Putamen (tissue), 1 donor: Measurements from ENCODE around the gene DNAJB1.

ENCODE experiments used
- DNase-seq: peaks from one replicate; pipeline ENCODE4 v3.0.0-alpha.2; 2016; ENCODE audit warnings: low spot score

DNAJB1 gene

DNA sequence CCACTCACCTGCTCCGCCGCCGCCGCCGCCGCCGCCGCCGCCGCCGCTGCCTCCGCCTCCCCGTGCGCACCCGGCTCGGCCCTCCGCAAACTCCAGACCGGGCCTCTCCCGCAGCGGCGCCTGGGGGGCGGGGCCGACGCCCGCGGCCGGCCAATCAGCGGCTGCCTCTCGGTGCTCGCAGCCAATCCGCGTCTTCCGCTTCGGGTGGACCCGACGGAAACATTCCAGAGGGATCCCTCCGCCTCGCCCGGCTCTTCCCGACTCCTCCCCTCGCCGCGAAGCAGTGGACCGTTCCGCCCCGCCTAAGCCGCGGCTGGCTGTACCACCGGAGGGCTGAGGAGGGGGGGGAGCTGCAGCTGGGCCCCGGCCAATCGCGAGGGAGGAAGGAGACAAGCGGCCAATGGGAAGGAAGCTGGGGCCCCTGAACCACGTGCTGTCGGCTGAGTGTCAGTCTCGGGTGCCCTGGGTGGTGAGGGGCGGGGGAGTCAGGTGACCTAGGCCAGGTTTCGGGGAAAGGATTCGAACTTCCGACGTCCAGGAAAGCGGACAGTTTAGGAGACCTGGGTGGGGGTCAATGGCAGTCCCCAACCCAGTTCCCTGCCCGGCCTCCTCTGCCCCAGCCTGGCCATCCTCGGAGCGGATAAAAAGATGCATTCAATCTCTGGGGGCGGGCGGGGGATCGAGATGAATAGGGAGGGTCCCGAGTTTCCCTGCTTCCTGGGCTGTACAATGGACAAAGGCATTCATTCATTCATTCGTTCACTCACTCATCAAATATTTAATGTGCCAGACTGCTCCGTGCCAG lies 22.0 kb downstream of the DNAJB1 start, which contains the start of gene GIPC1:
Gene GIPC1 (minus strand): TSS at position 99 of the 805 bp plus-strand sequence. CDS start 13,151 bp downstream, outside the sequence.
- peak; percentile 99 for DNase-seq

GRCh38 chr19:14495672-14496028 lies 22.5 kb downstream of the DNAJB1 start:
- DNase-seq: no peak

DNA sequence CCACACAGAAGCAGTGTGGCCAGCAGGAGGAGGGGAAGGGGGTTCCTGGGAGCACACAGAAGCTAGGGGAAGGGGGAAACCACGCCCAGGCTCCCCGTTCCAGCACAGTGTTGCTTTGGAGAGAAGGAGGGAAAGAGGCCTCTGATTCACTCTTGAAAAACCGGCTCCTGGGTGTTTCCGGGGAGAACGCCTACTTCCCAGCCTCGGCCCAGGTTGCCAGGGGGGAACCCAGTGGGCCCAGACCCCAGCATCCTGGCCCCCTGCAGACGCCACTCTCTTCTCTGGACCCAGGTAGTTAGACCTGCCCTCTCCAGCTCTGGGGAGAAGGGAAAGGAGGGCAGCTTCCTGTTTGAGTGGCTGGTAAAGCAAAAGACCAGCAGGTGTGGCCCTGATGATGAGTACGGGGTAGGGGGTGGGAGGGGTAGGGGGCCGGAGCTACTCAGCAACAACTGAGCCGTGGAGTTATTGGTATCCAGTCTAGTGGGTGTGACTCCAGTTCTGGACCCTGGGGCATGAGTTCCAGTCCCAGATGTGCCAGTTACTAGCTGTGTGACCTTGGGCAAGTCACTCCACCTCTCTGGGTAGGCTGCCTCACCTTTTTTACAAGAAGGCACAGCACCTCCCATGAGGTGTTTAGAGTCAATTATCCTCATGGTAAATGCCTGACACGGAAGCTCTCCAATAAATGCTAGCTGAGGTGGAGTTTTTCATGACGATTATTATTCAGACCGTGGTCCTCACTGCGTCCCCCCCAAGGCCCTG lies 23.1 kb downstream of the DNAJB1 start:
- DNase-seq: no peak

DNA sequence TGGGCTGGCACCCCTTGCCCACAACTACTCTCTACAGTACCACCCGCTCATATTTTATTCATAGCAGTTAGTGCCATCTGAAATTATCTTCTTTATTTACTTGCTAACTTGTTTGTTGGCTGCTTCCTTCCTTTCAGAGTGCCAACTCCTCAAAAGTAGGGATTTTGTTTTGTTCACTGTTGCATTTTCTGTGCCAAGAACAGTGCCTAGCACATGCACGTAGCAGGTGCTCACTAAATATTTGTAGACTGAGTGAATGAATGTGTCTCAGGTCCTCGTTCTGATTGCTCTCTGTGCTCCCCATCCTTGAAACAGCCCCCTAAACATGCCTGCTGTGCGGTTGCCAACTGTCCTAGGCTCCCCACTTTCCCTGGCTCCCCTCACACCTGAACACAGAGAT lies 23.8 kb downstream of the DNAJB1 start:
- no peak for DNase-seq

GRCh38 chr19:14492756-14493337 lies 25.4 kb downstream of the DNAJB1 start:
- DNase-seq: no peak

GRCh38 chr19:14487370-14488125 lies 30.6 kb downstream of the DNAJB1 start:
- DNase-seq: no peak

GRCh38 chr19:14482172-14482941 lies 35.8 kb downstream of the DNAJB1 start:
- DNase-seq: no peak

- DNase-seq: no peak
Observed at GRCh38 chr19:14480700-14481079, 37.5 kb downstream of the DNAJB1 start.

DNA sequence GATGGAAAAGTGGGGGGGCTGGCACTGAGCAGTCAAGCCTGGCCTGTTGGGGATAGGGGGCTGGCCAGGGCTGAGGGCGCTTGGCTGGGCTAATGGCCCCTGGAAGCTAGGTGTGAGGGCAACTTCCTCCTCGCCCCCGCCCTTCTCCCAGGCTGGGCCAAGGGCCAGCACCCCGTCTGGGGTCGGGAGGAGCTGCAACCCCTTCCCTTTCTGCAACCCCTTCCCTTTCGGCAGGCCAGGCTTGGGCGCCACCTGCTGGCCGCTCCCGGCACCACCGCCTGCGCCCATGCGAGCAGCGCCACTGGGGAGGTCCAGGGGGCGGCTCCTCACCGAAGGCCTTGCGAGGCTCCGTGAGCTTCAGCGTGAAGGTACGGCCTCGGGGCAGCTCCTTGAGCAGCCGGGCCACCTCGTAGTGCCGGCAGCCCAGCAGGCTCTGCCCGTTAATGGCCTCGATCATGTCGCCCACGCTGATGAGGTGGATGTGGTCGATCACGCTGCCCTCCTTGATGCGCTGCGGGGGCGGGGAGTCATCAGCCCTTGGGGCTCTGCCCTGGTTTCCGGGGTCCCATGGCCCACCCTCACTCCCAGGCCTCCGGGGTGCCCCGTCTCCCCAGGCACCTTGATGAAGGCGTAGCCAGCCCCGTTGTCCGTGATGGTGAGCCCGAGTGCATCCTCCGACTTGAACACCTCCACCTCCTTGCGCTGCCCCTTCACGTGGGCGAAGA lies 38.1 kb downstream of the DNAJB1 start:
- no peak for DNase-seq

DNA sequence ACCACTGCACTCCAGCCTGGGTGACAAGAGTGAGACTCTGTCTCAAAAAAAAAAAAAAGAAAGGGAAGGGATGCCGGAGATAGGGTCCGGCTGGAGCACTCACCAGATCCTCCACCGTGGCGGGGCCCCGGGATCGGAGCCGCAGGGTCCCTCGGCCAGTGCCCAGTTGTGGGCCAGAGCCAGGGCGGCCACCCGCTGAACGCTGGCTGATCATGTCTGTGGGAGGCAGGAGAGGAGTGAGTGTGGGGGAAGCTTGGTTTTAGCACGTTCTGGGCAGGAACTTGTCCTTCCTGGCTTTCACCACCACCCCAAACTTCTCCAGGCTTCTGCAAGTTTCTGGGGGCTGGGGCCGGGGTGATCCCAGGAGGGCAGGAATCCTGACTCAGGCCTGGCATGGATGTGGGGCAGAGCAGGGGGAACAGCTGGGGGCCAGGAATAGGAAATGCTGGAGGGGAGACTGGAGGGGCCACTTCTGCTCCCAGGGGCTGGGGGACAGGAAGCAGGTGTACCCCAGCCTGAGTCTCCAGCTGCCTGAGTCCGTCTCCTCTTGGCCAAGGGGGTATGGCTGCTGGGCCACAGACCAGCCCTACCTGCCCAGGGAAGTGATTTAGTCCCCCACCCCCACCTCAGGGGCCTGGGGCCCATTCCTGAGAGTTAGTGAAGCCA lies 38.8 kb downstream of the DNAJB1 start:
- no peak for DNase-seq

- DNase-seq: no peak
Observed at GRCh38 chr19:14478113-14478545, 40.1 kb downstream of the DNAJB1 start.

- no peak for DNase-seq
Observed at GRCh38 chr19:14477418-14478112, 40.6 kb downstream of the DNAJB1 start.

GRCh38 chr19:14476673-14477401 lies 41.4 kb downstream of the DNAJB1 start:
- DNase-seq: no peak

- DNase-seq: no peak
Observed at GRCh38 chr19:14476327-14476672, 41.9 kb downstream of the DNAJB1 start.

GRCh38 chr19:14475251-14476073 lies 42.7 kb downstream of the DNAJB1 start, which contains the start of gene PTGER1:
Gene PTGER1 (minus strand): TSS chr19:14475354. CDS start chr19:14474320, 1,034 bp downstream.
- DNase-seq: no peak

- no peak for DNase-seq
Observed at GRCh38 chr19:14474827-14475226, 43.4 kb downstream of the DNAJB1 start.

DNA sequence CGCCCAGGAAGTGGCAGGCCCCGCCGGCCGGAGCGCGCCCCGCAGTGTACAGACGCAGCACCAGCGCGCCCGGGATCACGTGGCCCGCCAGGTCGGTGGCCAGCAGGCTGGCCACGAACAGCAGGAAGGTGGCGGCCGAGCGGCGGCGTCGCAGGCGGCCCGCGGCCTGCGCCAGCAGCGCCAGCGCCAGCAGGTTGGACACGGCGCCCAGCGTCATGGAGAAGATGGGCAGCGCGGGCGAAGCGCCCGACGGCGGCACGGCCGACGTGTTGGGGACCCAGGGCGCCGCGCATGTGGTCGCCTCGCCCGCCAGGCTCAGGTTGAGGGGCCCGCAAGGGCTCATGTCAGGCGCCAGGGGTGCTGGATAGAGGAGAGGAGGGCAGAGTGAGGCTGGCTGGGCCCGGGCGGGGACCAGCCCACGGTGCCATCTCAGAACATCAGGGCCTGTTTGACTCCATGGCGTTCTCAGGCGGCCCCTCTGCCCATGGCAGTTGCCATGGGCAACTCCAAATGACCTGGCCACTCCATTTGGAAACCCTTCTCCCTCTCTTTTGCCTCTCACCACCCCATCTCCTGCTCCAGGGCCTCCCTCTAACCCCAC lies 44.1 kb downstream of the DNAJB1 start:
- no peak for DNase-seq
